Activated naive CD4-positive, alpha-beta T cell (primary cell): ENCODE data around the gene SMG6.
"Not testable (repeated sequence)": the region's sequence is repeated elsewhere in the genome, so short reads cannot be mapped to it uniquely, and the experiment has no call there.

Experiments
- DNase-seq, 4 experiments: peaks; one replicate each; lab custom pipeline; 2025; lab: John Stamatoyannopoulos, UW

Gene SMG6

GRCh38 chr17:2028234-2028614 is 275.4 kb downstream of the SMG6 start:
- DNase-seq: no peak

- no peak for DNase-seq
These were observed 275.9 kb downstream of the SMG6 start for GRCh38 chr17:2027528-2028233.

- no peak for DNase-seq
These were observed 277.8 kb downstream of the SMG6 start for GRCh38 chr17:2025622-2026309.

- DNase-seq: peak in 3 of 4 experiments; percentile 21 to 64 (median 44)
These were observed 278.4 kb downstream of the SMG6 start, which contains the start of gene RTN4RL1 for GRCh38 chr17:2025220-2025621. TSS of gene RTN4RL1 (minus strand) at chr17:2025334. CDS start at chr17:2024865, 469 bp downstream.

- DNase-seq: no peak
These were observed 278.9 kb downstream of the SMG6 start for GRCh38 chr17:2024572-2025219.

- no peak for DNase-seq
These were observed 279.7 kb downstream of the SMG6 start for GRCh38 chr17:2023692-2024571.

GRCh38 chr17:2023256-2023655 is 280.3 kb downstream of the SMG6 start:
- no peak for DNase-seq

- peak in 1 of 4 experiments; percentile 11 for DNase-seq
These were observed 280.8 kb downstream of the SMG6 start for GRCh38 chr17:2022647-2023240.

- DNase-seq: no peak
These were observed 282.9 kb downstream of the SMG6 start for GRCh38 chr17:2020721-2021120.

GRCh38 chr17:2019723-2020122 is 283.9 kb downstream of the SMG6 start:
- DNase-seq: no peak

- no peak for DNase-seq
These were observed 284.7 kb downstream of the SMG6 start for GRCh38 chr17:2018716-2019510.

- DNase-seq: no peak
These were observed 286.2 kb downstream of the SMG6 start for GRCh38 chr17:2017274-2017941.

GRCh38 chr17:2016494-2016893 is 287.1 kb downstream of the SMG6 start:
- DNase-seq: no peak

- no peak for DNase-seq
These were observed 288.3 kb downstream of the SMG6 start for GRCh38 chr17:2015314-2015713.

GRCh38 chr17:2013994-2014317 is 289.6 kb downstream of the SMG6 start:
- DNase-seq: no peak

GRCh38 chr17:2013220-2013993 is 290.2 kb downstream of the SMG6 start:
- not testable (repeated sequence) for DNase-seq

- no peak for DNase-seq
These were observed 291.1 kb downstream of the SMG6 start for GRCh38 chr17:2012499-2012898.

- no peak for DNase-seq
These were observed 291.9 kb downstream of the SMG6 start for GRCh38 chr17:2011411-2012371.
